HG02588 (cell line): ENCODE measurements around the gene STXBP3.
A peak's percentile ranks its signal among the peaks of the same experiment; 100 is the strongest.
"Not testable (repeated sequence)": the region's sequence is repeated elsewhere in the genome, so short reads cannot be mapped to it uniquely, and the experiment has no call there.

Source experiments
- ATAC-seq: cut with Tn5 transposase; IDR thresholded peaks from one replicate; pipeline ENCODE4 v1.9.1; 2021; ENCODE audit warnings: mild to moderate bottlenecking, moderate library complexity; ENCODE audit not compliant: unreplicated experiment

Gene STXBP3, protein sequence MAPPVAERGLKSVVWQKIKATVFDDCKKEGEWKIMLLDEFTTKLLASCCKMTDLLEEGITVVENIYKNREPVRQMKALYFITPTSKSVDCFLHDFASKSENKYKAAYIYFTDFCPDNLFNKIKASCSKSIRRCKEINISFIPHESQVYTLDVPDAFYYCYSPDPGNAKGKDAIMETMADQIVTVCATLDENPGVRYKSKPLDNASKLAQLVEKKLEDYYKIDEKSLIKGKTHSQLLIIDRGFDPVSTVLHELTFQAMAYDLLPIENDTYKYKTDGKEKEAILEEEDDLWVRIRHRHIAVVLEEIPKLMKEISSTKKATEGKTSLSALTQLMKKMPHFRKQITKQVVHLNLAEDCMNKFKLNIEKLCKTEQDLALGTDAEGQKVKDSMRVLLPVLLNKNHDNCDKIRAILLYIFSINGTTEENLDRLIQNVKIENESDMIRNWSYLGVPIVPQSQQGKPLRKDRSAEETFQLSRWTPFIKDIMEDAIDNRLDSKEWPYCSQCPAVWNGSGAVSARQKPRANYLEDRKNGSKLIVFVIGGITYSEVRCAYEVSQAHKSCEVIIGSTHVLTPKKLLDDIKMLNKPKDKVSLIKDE

DNA sequence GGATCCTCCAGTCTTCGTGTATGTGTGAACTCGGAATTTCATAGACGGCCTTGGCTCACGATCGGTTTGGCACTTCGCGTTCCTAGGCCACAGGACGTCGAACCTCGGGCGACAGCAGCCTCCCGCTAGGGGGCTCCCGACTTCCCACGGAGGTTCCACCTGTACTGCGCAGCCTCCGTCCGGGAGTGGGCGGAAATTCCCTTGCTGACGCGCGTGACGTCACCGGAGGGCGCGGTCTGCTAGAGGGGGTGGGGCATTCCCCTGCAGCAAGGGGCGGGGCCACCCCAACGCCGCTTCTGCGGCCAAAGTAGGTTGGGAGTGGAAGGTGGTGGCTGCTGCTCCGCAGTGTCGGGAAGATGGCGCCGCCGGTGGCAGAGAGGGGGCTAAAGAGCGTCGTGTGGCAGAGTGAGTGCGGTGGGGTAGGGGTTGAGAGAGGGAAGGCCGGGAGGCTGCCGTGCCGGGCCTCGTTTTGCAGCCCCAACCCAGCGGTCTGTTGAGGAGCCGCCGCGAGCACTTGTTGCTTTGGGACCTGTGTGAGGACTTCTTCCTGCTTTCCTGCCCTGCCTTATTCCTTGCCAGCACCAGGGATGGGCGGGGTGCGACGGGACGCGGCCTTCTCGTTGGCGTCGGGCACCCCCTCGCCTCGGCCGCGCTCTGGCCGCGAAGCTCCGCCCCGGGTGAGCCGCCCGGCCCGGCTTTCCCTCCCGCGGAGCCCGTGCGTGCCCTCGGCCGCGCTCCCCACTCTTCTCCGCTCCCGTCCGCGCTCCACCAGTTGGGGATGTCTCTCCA, at the start of gene STXBP3:
Gene STXBP3, plus strand, starts transcription at position 293 of the 789 bp plus-strand sequence. Its CDS starts 64 bp downstream, at position 357.
- peak; percentile 85 for ATAC-seq

GRCh38 chr1:108699375-108700332, 46.8 kb upstream of the STXBP3 start:
- no peak for ATAC-seq

- ATAC-seq = no peak
Observed at GRCh38 chr1:108701176-108701849, 45.2 kb upstream of the STXBP3 start.

- ATAC-seq = not testable (repeated sequence)
Observed at GRCh38 chr1:108702109-108702508, 44.4 kb upstream of the STXBP3 start.

DNA sequence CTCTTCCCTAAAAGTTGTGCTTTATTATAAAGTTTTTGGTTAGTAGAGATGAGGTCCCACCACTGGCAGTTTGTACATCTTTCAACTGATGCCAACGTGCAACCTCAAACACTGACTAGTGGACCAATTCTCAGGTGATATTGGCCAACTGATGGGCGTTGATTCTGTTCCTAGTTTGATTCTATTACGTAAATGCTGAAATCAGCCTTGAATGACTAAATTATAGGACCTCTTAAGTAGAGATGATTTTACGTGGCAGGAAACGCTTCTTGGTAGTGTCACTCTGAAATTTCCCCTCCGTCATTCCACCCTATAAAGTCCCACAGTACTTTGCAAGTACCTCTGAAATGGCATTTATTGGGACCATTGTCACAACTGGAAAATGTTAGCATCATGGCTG, 42.5 kb upstream of the STXBP3 start:
- ATAC-seq = no peak

DNA sequence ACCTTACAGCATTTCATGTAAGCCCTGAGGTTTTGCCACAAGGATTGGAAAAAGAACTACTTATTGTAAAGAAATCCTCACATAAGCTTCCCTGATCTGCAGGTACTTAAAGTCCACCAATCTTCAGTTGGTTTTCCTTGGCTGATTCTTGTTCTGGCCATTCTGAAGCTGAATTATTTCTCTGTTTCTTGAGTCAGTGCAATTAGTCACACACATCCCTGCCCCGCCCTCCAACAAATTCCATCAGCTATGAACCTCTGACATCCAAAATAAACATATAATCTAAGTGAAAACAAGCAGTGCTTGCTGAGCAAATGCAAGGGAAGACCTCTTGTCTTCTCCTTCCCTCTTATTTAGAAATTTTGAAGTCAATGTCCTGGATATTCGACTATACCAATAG, 42.0 kb upstream of the STXBP3 start:
- no peak for ATAC-seq

DNA sequence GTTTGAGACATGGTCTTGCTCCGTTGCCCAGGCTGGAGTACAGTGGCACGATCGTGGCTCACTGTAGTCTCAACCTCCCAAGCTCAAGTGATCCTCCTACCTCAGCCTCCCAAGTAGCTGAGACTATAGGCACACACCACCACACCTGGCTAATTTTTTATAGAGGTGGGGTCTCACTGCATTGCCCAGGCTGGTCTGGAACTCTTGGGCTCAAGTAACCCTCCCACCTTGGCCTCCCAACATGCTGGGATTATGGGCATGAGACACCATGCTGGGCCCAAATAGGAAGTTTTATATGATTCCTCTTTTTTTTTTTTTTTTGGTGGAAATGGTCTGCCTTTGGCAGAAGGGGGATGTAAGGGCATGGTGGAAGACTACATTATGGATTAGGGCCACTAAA, 39.8 kb upstream of the STXBP3 start:
- ATAC-seq = no peak

DNA sequence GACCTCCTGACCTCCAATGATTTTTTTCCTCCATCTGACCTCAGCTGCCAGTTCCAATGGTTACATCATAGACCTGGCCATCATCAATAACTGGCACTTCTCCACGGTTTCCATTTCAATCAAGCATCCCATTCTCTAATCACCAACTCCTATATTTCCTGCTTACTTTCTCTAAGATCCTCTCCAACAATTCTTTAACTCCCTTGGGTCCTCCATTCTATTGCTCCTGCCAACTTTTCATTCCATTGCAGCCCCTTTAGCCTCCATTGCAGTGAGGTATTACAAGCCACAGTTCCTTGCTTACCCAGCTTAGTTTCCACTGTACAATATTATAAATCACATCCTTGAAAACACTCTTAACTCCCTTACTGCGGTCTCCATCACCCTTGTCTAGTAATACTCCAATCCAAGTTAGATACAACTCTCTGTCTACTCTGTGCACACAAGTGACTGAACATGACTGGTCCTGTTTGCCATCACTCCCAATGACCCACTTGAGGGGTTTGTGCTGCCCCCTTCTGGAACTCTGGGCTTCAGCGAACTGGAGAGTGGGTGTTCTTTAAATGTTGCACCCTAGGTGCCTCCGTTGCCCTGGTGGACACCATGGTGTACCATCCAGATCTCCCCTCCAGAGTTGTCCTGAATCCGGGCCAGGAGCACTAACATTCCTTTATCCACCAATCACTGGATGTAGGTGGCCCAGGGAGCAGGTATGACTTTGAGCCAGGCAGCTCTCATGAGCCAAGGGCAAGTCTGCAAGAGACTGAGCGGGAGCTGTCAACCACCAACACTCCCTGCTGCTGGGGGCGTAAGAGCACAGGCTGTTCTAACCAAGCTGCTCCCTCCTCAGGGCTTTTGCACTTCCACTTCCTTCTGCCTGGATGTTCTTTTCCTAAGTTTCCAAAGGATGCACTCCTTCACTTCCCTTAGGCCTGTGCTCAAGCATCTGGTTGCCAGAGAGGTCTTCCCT, 37.5 kb upstream of the STXBP3 start:
- ATAC-seq = no peak

GRCh38 chr1:108712606-108713150, 33.8 kb upstream of the STXBP3 start, which contains the start of gene FNDC7:
TSS of gene FNDC7 (plus strand) at chr1:108712908. CDS start at chr1:108712934, 26 bp downstream.
- no peak for ATAC-seq

- ATAC-seq = no peak
Observed at GRCh38 chr1:108715932-108716331, 30.5 kb upstream of the STXBP3 start.

GRCh38 chr1:108716437-108717230, 29.8 kb upstream of the STXBP3 start:
- no peak for ATAC-seq

GRCh38 chr1:108717774-108718316, 28.6 kb upstream of the STXBP3 start:
- ATAC-seq = no peak

DNA sequence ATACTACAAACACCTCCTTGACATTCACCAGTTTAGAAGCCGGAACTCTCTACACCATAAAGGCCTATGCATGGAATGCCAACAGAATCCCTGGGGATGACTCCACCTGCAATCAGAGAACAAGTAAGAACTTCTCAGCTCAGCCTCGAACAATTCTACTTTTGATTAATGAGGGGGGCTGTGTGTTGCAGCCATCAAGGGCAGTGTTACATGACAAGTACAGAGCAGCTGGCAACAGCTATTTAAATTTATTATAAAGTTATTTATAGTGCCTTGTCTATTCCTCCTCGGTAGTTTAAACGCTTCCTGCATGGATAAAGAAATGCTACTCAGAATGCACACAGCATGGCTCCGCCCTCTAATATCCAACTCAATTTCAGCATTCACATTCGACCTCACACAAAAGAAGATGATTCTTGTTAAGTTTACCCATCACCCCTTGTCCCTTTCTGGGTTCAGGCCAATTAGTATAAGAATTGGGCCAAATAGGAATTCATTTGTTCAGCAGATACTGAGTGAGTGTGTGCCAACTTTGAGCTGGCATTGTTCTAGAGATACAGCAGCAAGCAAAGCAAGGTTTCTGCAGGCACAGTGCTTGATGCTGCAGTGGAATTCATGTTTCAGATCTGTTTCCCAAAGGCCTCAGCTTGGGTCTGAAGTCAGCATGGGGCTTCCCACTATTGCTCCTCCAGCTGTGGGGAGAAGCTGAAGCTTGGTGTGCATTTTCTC, 27.4 kb upstream of the STXBP3 start:
- ATAC-seq = no peak

DNA sequence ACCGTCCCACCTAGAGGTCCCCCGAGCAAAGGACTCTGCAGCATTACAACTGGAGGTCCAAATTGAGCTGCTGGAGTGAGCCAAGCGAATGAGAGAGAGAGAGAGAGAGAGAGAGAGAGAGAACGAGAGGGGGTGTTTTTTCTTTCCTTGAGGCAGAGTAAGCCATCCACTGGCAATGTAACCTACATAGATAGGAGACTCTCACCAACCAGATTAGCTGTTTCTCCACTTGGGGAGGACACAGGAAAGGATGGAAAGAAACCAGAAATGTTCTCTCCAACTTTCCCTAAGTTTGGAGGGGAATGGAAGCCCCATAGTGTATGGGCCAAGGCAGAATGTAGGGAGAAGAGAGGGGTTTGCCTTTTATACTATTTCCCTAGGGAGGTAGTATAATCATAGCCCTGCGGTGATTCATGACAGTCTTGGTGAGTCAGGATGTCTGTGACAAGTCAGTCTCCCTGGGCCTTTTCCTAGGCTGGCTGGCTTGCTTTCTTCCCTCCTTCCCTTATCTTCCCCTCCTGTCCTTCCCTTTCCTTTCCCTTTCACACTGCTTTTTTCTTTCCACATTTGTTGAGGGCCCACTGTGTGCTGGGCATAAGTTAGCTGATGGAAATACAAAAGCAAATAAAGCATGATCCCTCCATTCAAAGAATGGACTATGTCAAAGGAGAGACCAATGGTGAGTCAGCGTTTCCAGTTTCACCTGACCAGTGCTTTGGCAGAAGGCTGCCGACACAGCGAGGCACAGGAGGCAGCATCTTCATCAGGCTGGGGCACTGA, 26.6 kb upstream of the STXBP3 start:
- ATAC-seq = no peak

DNA sequence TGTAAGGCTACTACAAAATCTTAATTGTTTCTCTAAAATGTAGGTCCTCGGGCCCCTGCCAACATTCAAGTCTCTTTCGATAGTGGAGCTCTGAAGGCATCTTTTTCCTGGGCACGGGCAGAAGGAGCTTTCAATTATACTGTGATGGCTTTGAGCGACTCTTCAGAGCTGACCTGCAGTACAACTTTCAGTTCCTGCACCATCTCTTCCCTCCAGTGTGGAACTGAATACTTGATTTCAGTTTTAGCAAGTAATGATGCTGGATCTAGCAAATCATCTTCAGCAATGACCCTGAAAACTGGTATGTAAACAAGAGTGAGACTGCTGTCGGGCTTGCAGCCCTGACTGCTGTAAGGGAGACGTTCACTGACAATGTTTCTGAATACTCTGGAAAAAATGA, 24.2 kb upstream of the STXBP3 start:
- ATAC-seq = no peak

- ATAC-seq = no peak
Observed at GRCh38 chr1:108725906-108726305, 20.6 kb upstream of the STXBP3 start.
